HG03469 (cell line): ENCODE measurements around the gene GBE1.

Experiments
- ATAC-seq: cut with Tn5 transposase; IDR thresholded peaks from one replicate; pipeline ENCODE4 v1.9.1; 2021; ENCODE audit warnings: mild to moderate bottlenecking, moderate library complexity, moderate number of reproducible peaks; ENCODE audit not compliant: unreplicated experiment

GBE1 gene

GRCh38 chr3:81477740-81478139, 283.7 kb downstream of the GBE1 start:
- ATAC-seq: no peak

GRCh38 chr3:81476692-81477091, 284.8 kb downstream of the GBE1 start:
- ATAC-seq: no peak

- no peak for ATAC-seq
Observed at GRCh38 chr3:81472600-81473362, 288.7 kb downstream of the GBE1 start.

GRCh38 chr3:81470524-81471278, 290.7 kb downstream of the GBE1 start:
- no peak for ATAC-seq

- ATAC-seq: no peak
Observed at GRCh38 chr3:81468391-81468790, 293.1 kb downstream of the GBE1 start.

- ATAC-seq: no peak
Observed at GRCh38 chr3:81466201-81466560, 295.3 kb downstream of the GBE1 start.

- ATAC-seq: no peak
Observed at GRCh38 chr3:81465510-81466200, 295.8 kb downstream of the GBE1 start.

- ATAC-seq: no peak
Observed at GRCh38 chr3:81463781-81464180, 297.7 kb downstream of the GBE1 start.

- no peak for ATAC-seq
Observed at GRCh38 chr3:81462921-81463320, 298.5 kb downstream of the GBE1 start.

- no peak for ATAC-seq
Observed at GRCh38 chr3:81459733-81460132, 301.7 kb downstream of the GBE1 start.

GRCh38 chr3:81452418-81452817, 309.0 kb downstream of the GBE1 start:
- no peak for ATAC-seq

GRCh38 chr3:81451611-81452010, 309.8 kb downstream of the GBE1 start:
- no peak for ATAC-seq

GRCh38 chr3:81451140-81451539, 310.3 kb downstream of the GBE1 start:
- no peak for ATAC-seq

GRCh38 chr3:81446806-81447205, 314.6 kb downstream of the GBE1 start:
- no peak for ATAC-seq

- ATAC-seq: no peak
Observed at GRCh38 chr3:81445712-81446111, 315.7 kb downstream of the GBE1 start.

- ATAC-seq: no peak
Observed at GRCh38 chr3:81444817-81445460, 316.5 kb downstream of the GBE1 start.

GRCh38 chr3:81443958-81444357, 317.5 kb downstream of the GBE1 start:
- no peak for ATAC-seq

- ATAC-seq: no peak
Observed at GRCh38 chr3:81443457-81443782, 318.0 kb downstream of the GBE1 start.

- ATAC-seq: no peak
Observed at GRCh38 chr3:81442758-81443456, 318.5 kb downstream of the GBE1 start.

- no peak for ATAC-seq
Observed at GRCh38 chr3:81440661-81441060, 320.8 kb downstream of the GBE1 start.
